Transverse colon (tissue), 4 donors: Measurements from ENCODE around the gene DOCK2. TPM values are rescaled to one million over a fixed set of nuclear protein-coding genes. Genes with fewer than 3 reads are reported as not detected.

Source experiments
- DNase-seq: peaks from one replicate; pipeline ENCODE4 v3.0.0-alpha.2; 2019
- H3K27ac ChIP-seq, 4 donors: fragments of 200-600 bp; sonication (generic); 2 replicates each; pipeline ENCODE4 v1.5.1; 2016 to 2018; ENCODE audit warnings: inconsistent platforms in 4 of 4
- H3K27me3 ChIP-seq: fragments of 200-600 bp; sonication (generic); 2 replicates; pipeline ENCODE4 v1.5.1; 2017; ENCODE audit warnings: inconsistent platforms
- H3K36me3 ChIP-seq, 4 donors: fragments of 200-600 bp; sonication (generic); 2 replicates each; pipeline ENCODE4 v1.5.1; 2017 to 2019; ENCODE audit warnings: inconsistent platforms in 4 of 4
- H3K4me1 ChIP-seq, 4 donors: fragments of 200-600 bp; sonication (generic); 2 replicates each; pipeline ENCODE4 v1.5.1; 2017 to 2020; ENCODE audit warnings: inconsistent platforms in 4 of 4
- H3K4me3 ChIP-seq, 4 donors: fragments of 200-600 bp; sonication (generic); 1 replicate in 1 of 4; 2 replicates in 3 of 4; pipeline versions ENCODE4 v1.5.1 to v1.6.1; 2017 to 2019; ENCODE audit warnings: inconsistent platforms in 4 of 4
- H3K9me3 ChIP-seq, 2 donors: fragments of 200-600 bp; sonication (generic); 2 replicates each; pipeline ENCODE4 v1.5.1; 2017 to 2019; ENCODE audit warnings: inconsistent platforms in 2 of 2
- EP300 ChIP-seq: sonication (generic); formaldehyde crosslinking; IDR thresholded peaks from one replicate; pipeline ENCODE4 v1.6.1; 2017; ENCODE audit warnings: antibody characterized with exemption, low read depth
- POLR2A ChIP-seq: fragments of 450-650 bp; IDR thresholded peaks from one replicate; pipeline ENCODE4 v1.6.1; 2016; ENCODE audit warnings: antibody characterized with exemption, mild to moderate bottlenecking, moderate library complexity
- POLR2AphosphoS5 ChIP-seq, 3 donors: sonication (generic); formaldehyde crosslinking; IDR thresholded peaks; one replicate each; pipeline ENCODE4 v1.6.1; 2016; ENCODE audit warnings: antibody characterized with exemption in 3 of 3
- WGBS, 2 donors: methylation state at CpG; one replicate each; pipeline ENCODE4 v1.1.5; 2018; ENCODE audit warnings: low coverage in 1 of 2; 5-methylcytosine and 5-hydroxymethylcytosine counted together
- in situ Hi-C, 4 donors: fragments of 200-750 bp; cut with MboI; loops; one replicate each; pipeline versions ENCODE4 v1.15.0 to v1.15.1; 2017; ENCODE audit warnings: low sequenced_read_pairs in 3 of 4, low pct_ligation_motif_present in 1 of 4, low pct_unique_long_range_greater_than_20kb in 1 of 4
- intact Hi-C: fragments of 100-400 bp; cut with DNase I; formaldehyde crosslinking; loops from one replicate; pipeline ENCODE4 v1.15.1; 2023; ENCODE audit warnings: low total_unique reads
- total RNA-seq, 4 donors: library from RNA; depleted of rRNA; stranded (reverse); fragments of >200 nt; gene quantifications; one replicate each; pipeline ENCODE4 v1.1.0, GENCODE V29; 2016
- TF ChIP-seq, protein P1 (sequence below), 5 experiments: fragments of 200-600 bp in 3 of 5; fragments of 450-650 bp in 2 of 5; sonication (generic) in 3 of 5; IDR thresholded peaks; 1 replicate in 2 of 5; 2 replicates in 3 of 5; pipeline ENCODE4 v1.5.1; 2016 to 2017; ENCODE audit warnings: antibody characterized with exemption in 5 of 5, inconsistent platforms in 3 of 5, mild to moderate bottlenecking in 2 of 5, moderate library complexity in 1 of 5

Gene DOCK2
- total RNA-seq, 4 donors from 2014 or later = 8.3 to 24.0 (median 14.3) TPM

DNA sequence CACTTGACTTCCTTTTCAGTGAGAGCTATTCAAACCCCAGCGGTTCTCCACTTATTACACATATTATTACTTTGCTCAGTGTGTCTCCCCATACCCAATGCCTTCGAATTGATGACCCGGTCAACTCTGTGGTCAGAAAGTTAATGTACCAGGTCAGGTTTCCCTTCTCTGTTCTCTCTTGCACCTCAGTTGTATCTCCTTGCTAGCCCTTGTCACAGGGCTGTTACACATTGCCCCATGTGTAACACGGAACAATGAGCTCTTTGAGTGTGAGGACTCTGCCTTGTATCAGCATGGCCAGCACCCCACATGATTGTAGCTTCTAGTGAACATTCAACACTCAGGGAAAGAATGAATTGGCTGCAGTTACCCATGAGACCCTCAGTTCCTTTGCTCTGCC, 73.6 kb downstream of the DOCK2 start:
- WGBS, 2 donors = 22 to 53% methylated on average over 3 to 4 of the region's 4 CpGs
- no peak overlapping the region for H3K27ac ChIP-seq
- in situ Hi-C loops (no loop called here), intact Hi-C loops (no loop called here)
- no peak for DNase-seq
- H3K9me3 ChIP-seq = no peaks in the 10 kb centered on the region
- no peaks in the 10 kb centered on the region for H3K27me3 ChIP-seq
- H3K36me3 ChIP-seq = no peaks in the 10 kb centered on the region
- no peak overlapping the region for H3K4me3 ChIP-seq
- no peaks in the 10 kb centered on the region for H3K4me1 ChIP-seq
- no peak for TF ChIP-seq POLR2A
- no peak for TF ChIP-seq EP300
- TF ChIP-seq, protein P1, sequence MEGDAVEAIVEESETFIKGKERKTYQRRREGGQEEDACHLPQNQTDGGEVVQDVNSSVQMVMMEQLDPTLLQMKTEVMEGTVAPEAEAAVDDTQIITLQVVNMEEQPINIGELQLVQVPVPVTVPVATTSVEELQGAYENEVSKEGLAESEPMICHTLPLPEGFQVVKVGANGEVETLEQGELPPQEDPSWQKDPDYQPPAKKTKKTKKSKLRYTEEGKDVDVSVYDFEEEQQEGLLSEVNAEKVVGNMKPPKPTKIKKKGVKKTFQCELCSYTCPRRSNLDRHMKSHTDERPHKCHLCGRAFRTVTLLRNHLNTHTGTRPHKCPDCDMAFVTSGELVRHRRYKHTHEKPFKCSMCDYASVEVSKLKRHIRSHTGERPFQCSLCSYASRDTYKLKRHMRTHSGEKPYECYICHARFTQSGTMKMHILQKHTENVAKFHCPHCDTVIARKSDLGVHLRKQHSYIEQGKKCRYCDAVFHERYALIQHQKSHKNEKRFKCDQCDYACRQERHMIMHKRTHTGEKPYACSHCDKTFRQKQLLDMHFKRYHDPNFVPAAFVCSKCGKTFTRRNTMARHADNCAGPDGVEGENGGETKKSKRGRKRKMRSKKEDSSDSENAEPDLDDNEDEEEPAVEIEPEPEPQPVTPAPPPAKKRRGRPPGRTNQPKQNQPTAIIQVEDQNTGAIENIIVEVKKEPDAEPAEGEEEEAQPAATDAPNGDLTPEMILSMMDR (IDR thresholded peaks at IDR 0.05) = no peak
- TF ChIP-seq POLR2AphosphoS5 (IDR thresholded peaks at IDR 0.05) = no peak

DNA sequence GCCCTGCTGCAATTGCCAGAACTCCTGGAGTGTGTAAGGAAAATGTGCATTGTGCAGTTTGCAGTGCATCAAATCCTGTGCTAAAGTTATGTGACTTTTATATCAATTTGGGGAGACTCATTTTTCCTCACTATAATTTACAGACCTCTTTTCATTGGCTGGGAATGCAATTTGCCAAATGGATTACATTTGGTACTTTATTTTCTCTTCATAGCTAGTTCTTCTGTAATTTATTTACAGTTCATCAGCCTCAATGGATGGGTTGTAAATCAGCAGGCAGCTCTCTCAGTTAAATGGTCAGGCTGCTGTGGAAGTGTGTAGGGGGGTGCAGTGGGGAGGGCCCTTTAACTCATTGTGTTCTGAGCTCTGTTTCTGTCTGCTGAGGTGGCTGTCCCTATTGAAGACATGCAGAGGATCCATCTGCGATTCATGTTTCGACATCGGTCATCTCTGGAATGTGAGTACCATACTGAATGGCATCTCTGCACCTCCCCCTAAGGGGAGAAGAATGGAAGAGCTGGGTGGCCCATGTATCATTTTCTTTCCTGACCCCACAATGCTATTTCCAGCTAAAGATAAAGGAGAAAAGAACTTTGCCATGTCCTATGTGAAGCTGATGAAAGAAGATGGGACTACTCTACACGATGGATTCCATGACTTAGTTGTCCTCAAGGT, 74.6 kb downstream of the DOCK2 start:
- no peaks in the 10 kb centered on the region for H3K9me3 ChIP-seq
- H3K27me3 ChIP-seq = no peaks in the 10 kb centered on the region
- no peak for TF ChIP-seq POLR2A
- no peak for TF ChIP-seq POLR2AphosphoS5 (IDR thresholded peaks at IDR 0.05)
- TF ChIP-seq, protein P1 (IDR thresholded peaks at IDR 0.05) = no peak
- no peak for TF ChIP-seq EP300
- H3K4me3 ChIP-seq = no peak overlapping the region
- H3K27ac ChIP-seq = no peak overlapping the region
- no peak for DNase-seq
- WGBS, 2 donors = 85 to 89% methylated on average over 4 of the region's 4 CpGs
- intact Hi-C loops = no loop called here
- no peaks in the 10 kb centered on the region for H3K36me3 ChIP-seq
- no peaks in the 10 kb centered on the region for H3K4me1 ChIP-seq
- in situ Hi-C loops = no loop called here

DNA sequence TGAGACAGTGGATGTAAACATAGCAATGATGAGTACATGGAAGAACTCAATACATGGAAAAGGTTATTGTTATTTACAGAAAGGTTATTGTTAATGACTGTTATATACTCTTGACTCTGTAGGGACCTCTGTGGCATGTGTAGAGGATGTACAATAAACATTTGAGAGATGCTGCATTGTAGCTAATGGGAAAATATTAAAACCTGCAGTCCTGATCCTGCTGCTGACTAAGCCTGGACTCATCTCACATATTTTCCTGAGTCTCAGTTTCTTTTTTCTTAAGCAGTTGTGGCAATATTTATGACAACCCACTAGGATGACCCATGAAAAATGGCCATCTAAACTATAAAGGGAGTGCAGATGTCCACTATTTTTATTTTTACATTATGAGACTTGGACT, 75.4 kb downstream of the DOCK2 start:
- no peak for DNase-seq
- no peak for TF ChIP-seq EP300
- no peak for TF ChIP-seq POLR2A
- TF ChIP-seq, protein P1 (IDR thresholded peaks at IDR 0.05) = no peak
- Histone ChIP-seq H3K4me3 (no peak overlapping the region), H3K9me3 (no peaks in the 10 kb centered on the region), H3K27me3 (no peaks in the 10 kb centered on the region), H3K27ac (no peak overlapping the region), H3K4me1 (no peaks in the 10 kb centered on the region), H3K36me3 (no peaks in the 10 kb centered on the region)
- in situ Hi-C loops (no loop called here), intact Hi-C loops (no loop called here)

DNA sequence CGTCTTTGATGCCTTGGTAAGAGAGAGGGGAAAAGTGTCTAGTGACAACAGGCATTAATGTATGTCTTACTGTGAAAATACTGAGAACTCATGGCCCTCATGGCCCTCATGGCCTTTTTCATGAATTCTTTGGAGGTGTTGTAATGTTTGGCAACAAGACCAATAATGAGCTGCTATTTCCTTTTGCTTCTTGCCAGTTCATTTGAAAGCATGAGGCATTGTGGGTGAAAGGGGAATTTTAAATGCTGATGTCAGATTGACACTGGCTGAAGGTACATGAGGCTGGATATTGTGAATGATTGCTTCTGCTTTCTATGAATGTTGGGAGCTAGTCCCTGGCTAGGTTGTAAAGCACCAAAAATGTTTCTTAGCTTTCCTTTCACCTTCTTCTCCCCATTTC, 79.2 kb downstream of the DOCK2 start:
- no peak for DNase-seq
- Histone ChIP-seq H3K36me3 (no peaks in the 10 kb centered on the region), H3K9me3 (no peaks in the 10 kb centered on the region), H3K4me1 (no peaks in the 10 kb centered on the region), H3K4me3 (no peak overlapping the region), H3K27ac (no peak overlapping the region), H3K27me3 (no peaks in the 10 kb centered on the region)
- TF ChIP-seq EP300 (no peak), POLR2A (no peak), POLR2AphosphoS5 (IDR thresholded peaks at IDR 0.05) (no peak)
- TF ChIP-seq, protein P1 (IDR thresholded peaks at IDR 0.05) = no peak
- in situ Hi-C loops (no loop called here), intact Hi-C loops (no loop called here)
- WGBS, 2 donors = 40 to 80% methylated on average over 1 of the region's 1 CpG
